ENCODE data around the gene ACADSB. TPM values are rescaled to one million over a fixed set of nuclear protein-coding genes. Genes with fewer than 3 reads are reported as not detected.

The ACADSB gene
- total RNA-seq, 1 donor from 2014 or later: 19.5 TPM

GRCh38 chr10:122995936-122996335 is 12.9 kb upstream of the ACADSB start:
- TF ChIP-seq, protein P1, sequence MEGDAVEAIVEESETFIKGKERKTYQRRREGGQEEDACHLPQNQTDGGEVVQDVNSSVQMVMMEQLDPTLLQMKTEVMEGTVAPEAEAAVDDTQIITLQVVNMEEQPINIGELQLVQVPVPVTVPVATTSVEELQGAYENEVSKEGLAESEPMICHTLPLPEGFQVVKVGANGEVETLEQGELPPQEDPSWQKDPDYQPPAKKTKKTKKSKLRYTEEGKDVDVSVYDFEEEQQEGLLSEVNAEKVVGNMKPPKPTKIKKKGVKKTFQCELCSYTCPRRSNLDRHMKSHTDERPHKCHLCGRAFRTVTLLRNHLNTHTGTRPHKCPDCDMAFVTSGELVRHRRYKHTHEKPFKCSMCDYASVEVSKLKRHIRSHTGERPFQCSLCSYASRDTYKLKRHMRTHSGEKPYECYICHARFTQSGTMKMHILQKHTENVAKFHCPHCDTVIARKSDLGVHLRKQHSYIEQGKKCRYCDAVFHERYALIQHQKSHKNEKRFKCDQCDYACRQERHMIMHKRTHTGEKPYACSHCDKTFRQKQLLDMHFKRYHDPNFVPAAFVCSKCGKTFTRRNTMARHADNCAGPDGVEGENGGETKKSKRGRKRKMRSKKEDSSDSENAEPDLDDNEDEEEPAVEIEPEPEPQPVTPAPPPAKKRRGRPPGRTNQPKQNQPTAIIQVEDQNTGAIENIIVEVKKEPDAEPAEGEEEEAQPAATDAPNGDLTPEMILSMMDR (IDR thresholded peaks at IDR 0.05): no peak
- DNase-seq (ENCODE audit: extremely low spot score, unreplicated experiment): no peak
- Mint-ChIP-seq H3K4me3 (ENCODE audit: unreplicated experiment) (no peak overlapping the region), H3K4me1 (ENCODE audit: unreplicated experiment) (peaks cover 6% of the 10 kb centered on the region), H3K9me3 (ENCODE audit: unreplicated experiment) (no peaks in the 10 kb centered on the region), H3K36me3 (ENCODE audit: unreplicated experiment) (peaks cover 17% of the 10 kb centered on the region), H3K27ac (ENCODE audit: unreplicated experiment) (no peak overlapping the region), H3K27me3 (ENCODE audit: unreplicated experiment) (no peaks in the 10 kb centered on the region)

DNA sequence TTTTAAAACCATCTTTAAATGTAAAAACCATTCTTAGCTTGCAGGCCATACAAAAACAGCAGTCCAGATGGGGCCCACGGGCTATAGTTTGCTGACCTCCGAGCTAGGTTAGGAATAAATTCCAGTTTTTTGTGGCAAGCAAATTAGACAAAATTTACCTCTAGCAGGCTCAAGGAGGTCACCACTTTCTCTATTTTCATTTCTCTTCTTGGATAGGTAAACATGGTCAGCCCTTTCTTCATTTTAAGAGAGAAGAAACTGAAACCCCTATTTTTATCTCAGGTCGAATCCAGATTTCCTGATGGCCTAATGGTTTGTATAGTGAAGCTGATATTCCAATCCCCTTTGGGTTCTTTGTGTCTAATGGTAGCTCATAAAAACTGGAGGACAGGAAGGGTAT is 10.9 kb upstream of the ACADSB start:
- TF ChIP-seq, protein P1 (IDR thresholded peaks at IDR 0.05): no peak
- Mint-ChIP-seq H3K36me3 (ENCODE audit: unreplicated experiment) (peaks cover 21% of the 10 kb centered on the region), H3K4me1 (ENCODE audit: unreplicated experiment) (peaks cover 6% of the 10 kb centered on the region), H3K9me3 (ENCODE audit: unreplicated experiment) (no peaks in the 10 kb centered on the region), H3K27ac (ENCODE audit: unreplicated experiment) (no peak overlapping the region), H3K27me3 (ENCODE audit: unreplicated experiment) (no peaks in the 10 kb centered on the region), H3K4me3 (ENCODE audit: unreplicated experiment) (no peak overlapping the region)
- DNase-seq (ENCODE audit: extremely low spot score, unreplicated experiment): no peak

- Mint-ChIP-seq H3K4me1 (ENCODE audit: unreplicated experiment) (peaks cover 6% of the 10 kb centered on the region), H3K27me3 (ENCODE audit: unreplicated experiment) (no peaks in the 10 kb centered on the region), H3K36me3 (ENCODE audit: unreplicated experiment) (peaks cover 19% of the 10 kb centered on the region), H3K4me3 (ENCODE audit: unreplicated experiment) (no peak overlapping the region), H3K27ac (ENCODE audit: unreplicated experiment) (no peak overlapping the region), H3K9me3 (ENCODE audit: unreplicated experiment) (no peaks in the 10 kb centered on the region)
- no peak for DNase-seq (ENCODE audit: extremely low spot score, unreplicated experiment)
- TF ChIP-seq, protein P1 (IDR thresholded peaks at IDR 0.05): no peak
Observed at GRCh38 chr10:122998360-122998917, 10.4 kb upstream of the ACADSB start.

GRCh38 chr10:122998934-122999333 is 9.9 kb upstream of the ACADSB start:
- no peaks in the 10 kb centered on the region for H3K9me3 Mint-ChIP-seq (ENCODE audit: unreplicated experiment)
- TF ChIP-seq, protein P1 (IDR thresholded peaks at IDR 0.05): no peak

GRCh38 chr10:122999347-122999746 is 9.5 kb upstream of the ACADSB start:
- Mint-ChIP-seq H3K4me1 (ENCODE audit: unreplicated experiment) (peaks cover 6% of the 10 kb centered on the region), H3K27me3 (ENCODE audit: unreplicated experiment) (no peaks in the 10 kb centered on the region), H3K27ac (ENCODE audit: unreplicated experiment) (no peak overlapping the region), H3K9me3 (ENCODE audit: unreplicated experiment) (no peaks in the 10 kb centered on the region), H3K4me3 (ENCODE audit: unreplicated experiment) (no peak overlapping the region), H3K36me3 (ENCODE audit: unreplicated experiment) (peaks cover 12% of the 10 kb centered on the region)
- no peak for DNase-seq (ENCODE audit: extremely low spot score, unreplicated experiment)
- TF ChIP-seq, protein P1 (IDR thresholded peaks at IDR 0.05): no peak

More at GRCh38 chr10:122998934-122999333, 9.9 kb upstream of the ACADSB start:
- Mint-ChIP-seq H3K36me3 (ENCODE audit: unreplicated experiment) (peaks cover 16% of the 10 kb centered on the region), H3K27ac (ENCODE audit: unreplicated experiment) (no peak overlapping the region), H3K27me3 (ENCODE audit: unreplicated experiment) (no peaks in the 10 kb centered on the region), H3K4me1 (ENCODE audit: unreplicated experiment) (peaks cover 6% of the 10 kb centered on the region), H3K4me3 (ENCODE audit: unreplicated experiment) (no peak overlapping the region)
- no peak for DNase-seq (ENCODE audit: extremely low spot score, unreplicated experiment)
